Kidney (tissue), 14 donors: ENCODE measurements around the gene NOC4L. TPM values are rescaled to one million over a fixed set of nuclear protein-coding genes. Genes with fewer than 3 reads are reported as not detected.

Source experiments
- DNase-seq, 5 donors: peaks; one replicate each; pipeline ENCODE4 v3.0.0-alpha.2; 2013 to 2020
- FAIRE-seq: peaks from 2 replicates; lab custom pipeline; 2012; peaks lifted over from hg19 to GRCh38; lab: Jason Lieb, UNC
- H3K27ac ChIP-seq, 2 donors: one replicate each; pipeline ENCODE4 v1.7.0; 2013; ENCODE audit warnings: low read depth in 2 of 2, low read length in 2 of 2, inconsistent platforms in 1 of 2
- H3K27me3 ChIP-seq: one replicate; pipeline ENCODE4 v1.7.1; 2013; ENCODE audit warnings: low read length, inconsistent platforms; ENCODE audit not compliant: control insufficient read depth, insufficient read depth
- H3K36me3 ChIP-seq, 3 donors: one replicate each; pipeline versions ENCODE4 v1.7.0 to v1.7.1; 2013; ENCODE audit warnings: low read length in 3 of 3, control low read depth in 1 of 3, inconsistent platforms in 1 of 3; ENCODE audit not compliant: insufficient read depth in 3 of 3, control insufficient read depth in 2 of 3
- H3K4me1 ChIP-seq, 3 donors: one replicate each; pipeline versions ENCODE4 v1.7.0 to v1.7.1; 2013; ENCODE audit warnings: low read length in 3 of 3, inconsistent platforms in 1 of 3, low read depth in 1 of 3; ENCODE audit not compliant: control insufficient read depth in 2 of 3, insufficient read depth in 2 of 3
- H3K4me3 ChIP-seq, 3 donors: one replicate each; pipeline versions ENCODE4 v1.7.0 to v1.8.1; 2013; ENCODE audit warnings: low read length in 3 of 3, control low read depth in 1 of 3, inconsistent platforms in 1 of 3
- H3K9ac ChIP-seq, 3 donors: one replicate each; pipeline versions ENCODE4 v1.7.0 to v1.7.1; 2013; ENCODE audit warnings: low read length in 3 of 3, control low read depth in 1 of 3, inconsistent platforms in 1 of 3
- H3K9me3 ChIP-seq, 3 donors: one replicate each; pipeline versions ENCODE4 v1.7.0 to v1.7.1; 2013; ENCODE audit warnings: low read length in 3 of 3, control low read depth in 1 of 3, inconsistent platforms in 1 of 3; ENCODE audit not compliant: control insufficient read depth in 2 of 3, insufficient read depth in 1 of 3
- intact Hi-C: fragments of 100-400 bp; cut with DNase I; formaldehyde crosslinking; loops from one replicate; pipeline ENCODE4 v1.11.1; 2022
- polyA plus RNA-seq: library from polyadenylated mRNA; stranded (reverse); fragments of 350-450 nt; fragmentation: Illumina TruSeq; extraction: RNeasy Lipid Tissue Mini Kit (QIAGEN cat#74804); gene quantifications from one replicate; pipeline ENCODE4 v1.2.3, GENCODE V29; 2014; ENCODE audit warnings: low read depth, low replicate concordance; ENCODE audit not compliant: insufficient read depth
- total RNA-seq: library from RNA; stranded (reverse); fragmentation: NEBNext Ultra II Directional; extraction: Animal tissue kit (Norgen Biotek cat#: 25700); gene quantifications from one replicate; pipeline ENCODE4 v1.2.1, GENCODE V29; 2021
- TF ChIP-seq, protein P1 (sequence below): IDR thresholded peaks from 3 replicates; pipeline ENCODE4 v1.5.1; 2012; ENCODE audit warnings: mild to moderate bottlenecking, moderate library complexity, borderline replicate concordance; ENCODE audit not compliant: insufficient read depth; ENCODE audit errors: extremely low read depth
- donor health status: control.
- donor health status: control.
- donor health status: control.
- donor health status: control.
- donor health status: control.
- donor health status: DM: yes; HTN: yes; CAD: no.
- donor health status: Normal renal cell carcinoma (clear cell type).

NOC4L gene
- total and polyA plus RNA-seq, 2 donors from 2014 or later: 20.0 to 22.3 TPM

- TF ChIP-seq, protein P1, sequence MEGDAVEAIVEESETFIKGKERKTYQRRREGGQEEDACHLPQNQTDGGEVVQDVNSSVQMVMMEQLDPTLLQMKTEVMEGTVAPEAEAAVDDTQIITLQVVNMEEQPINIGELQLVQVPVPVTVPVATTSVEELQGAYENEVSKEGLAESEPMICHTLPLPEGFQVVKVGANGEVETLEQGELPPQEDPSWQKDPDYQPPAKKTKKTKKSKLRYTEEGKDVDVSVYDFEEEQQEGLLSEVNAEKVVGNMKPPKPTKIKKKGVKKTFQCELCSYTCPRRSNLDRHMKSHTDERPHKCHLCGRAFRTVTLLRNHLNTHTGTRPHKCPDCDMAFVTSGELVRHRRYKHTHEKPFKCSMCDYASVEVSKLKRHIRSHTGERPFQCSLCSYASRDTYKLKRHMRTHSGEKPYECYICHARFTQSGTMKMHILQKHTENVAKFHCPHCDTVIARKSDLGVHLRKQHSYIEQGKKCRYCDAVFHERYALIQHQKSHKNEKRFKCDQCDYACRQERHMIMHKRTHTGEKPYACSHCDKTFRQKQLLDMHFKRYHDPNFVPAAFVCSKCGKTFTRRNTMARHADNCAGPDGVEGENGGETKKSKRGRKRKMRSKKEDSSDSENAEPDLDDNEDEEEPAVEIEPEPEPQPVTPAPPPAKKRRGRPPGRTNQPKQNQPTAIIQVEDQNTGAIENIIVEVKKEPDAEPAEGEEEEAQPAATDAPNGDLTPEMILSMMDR: no peak
- Histone ChIP-seq H3K27me3 (no peaks in the 10 kb centered on the region), H3K27ac (no peak overlapping the region), H3K36me3 (peaks cover 2 to 36% (median 16%) of the 10 kb centered on the region in 3 donors), H3K9me3 (no peaks in the 10 kb centered on the region), H3K4me3 (no peak overlapping the region), H3K9ac (no peak overlapping the region), H3K4me1 (no peaks in the 10 kb centered on the region)
- FAIRE-seq (no peak), DNase-seq (no peak)
- intact Hi-C loops: no loop called here
Measured at GRCh38 chr12:132123970-132124765, 20.1 kb upstream of the NOC4L start.

DNA sequence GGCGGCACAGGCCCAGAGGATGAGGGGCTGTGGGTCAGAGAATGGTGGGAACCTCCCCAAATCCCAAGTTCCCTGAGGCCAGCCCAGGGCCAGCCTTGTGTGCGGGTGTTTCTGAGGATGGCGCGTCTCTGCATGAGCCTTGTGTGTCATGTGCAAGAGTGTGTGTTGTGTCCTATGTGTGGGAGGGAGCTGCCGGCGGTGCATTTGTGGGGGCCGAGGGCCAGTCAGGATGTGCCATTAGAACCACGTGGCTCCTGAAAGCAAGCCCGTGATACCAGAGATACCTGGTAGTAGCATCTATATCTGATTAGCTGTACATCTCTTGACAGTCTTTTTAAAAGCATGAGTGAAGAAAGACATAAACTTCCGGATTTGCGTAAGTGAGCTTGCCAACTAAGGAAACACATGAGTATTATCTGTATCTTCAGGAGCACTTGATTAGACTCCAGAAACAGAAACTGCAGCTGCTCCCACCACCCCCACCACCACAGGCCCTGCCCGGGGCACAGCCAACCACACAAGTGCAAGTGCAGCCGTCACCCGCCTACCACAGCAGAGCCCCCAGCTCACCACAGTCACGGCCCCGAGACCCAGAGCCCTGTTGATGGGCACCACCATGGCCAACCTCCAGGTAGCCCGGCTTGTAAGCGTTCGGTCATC, 19.4 kb upstream of the NOC4L start:
- DNase-seq (peak in 1 of 5 donors; percentile 70), FAIRE-seq (no peak)
- Histone ChIP-seq H3K4me1 (no peaks in the 10 kb centered on the region), H3K36me3 (peaks cover 2 to 36% (median 16%) of the 10 kb centered on the region in 3 donors), H3K27ac (no peak overlapping the region), H3K4me3 (no peak overlapping the region), H3K9me3 (no peaks in the 10 kb centered on the region), H3K9ac (no peak overlapping the region), H3K27me3 (no peaks in the 10 kb centered on the region)
- TF ChIP-seq, protein P1: no peak
- intact Hi-C loops: no loop called here

- Histone ChIP-seq H3K27ac (no peak overlapping the region), H3K36me3 (peaks cover 2 to 35% (median 14%) of the 10 kb centered on the region in 3 donors), H3K9me3 (no peaks in the 10 kb centered on the region), H3K4me3 (no peak overlapping the region), H3K4me1 (no peaks in the 10 kb centered on the region), H3K9ac (no peak overlapping the region), H3K27me3 (no peaks in the 10 kb centered on the region)
- intact Hi-C loops: no loop called here
- DNase-seq: no peak
- TF ChIP-seq, protein P1: no peak
- FAIRE-seq: no peak
Measured at GRCh38 chr12:132125736-132126135, 18.5 kb upstream of the NOC4L start.
